ENCODE data around the gene CYP4F22.

Gene CYP4F22

GRCh38 chr19:15534957-15535864 is 26.9 kb downstream of the CYP4F22 start:
- H3K27ac ChIP-seq, result no peak overlapping the region
- POLR2A ChIA-PET (ENCODE audit: low non-redundant PET), result no interaction called here
- TF ChIP-seq CTCF (conservative IDR thresholded peaks at IDR 0.05; ENCODE audit: low read depth), result no peak
- CTCF ChIA-PET, result no interaction called here
- no peak for DNase-seq (ENCODE audit: low spot score)

- TF ChIP-seq CTCF (conservative IDR thresholded peaks at IDR 0.05; ENCODE audit: low read depth), result no peak
- no peak overlapping the region for H3K27ac ChIP-seq
Observed at GRCh38 chr19:15536350-15536749, 28.0 kb downstream of the CYP4F22 start.

GRCh38 chr19:15538774-15539173 is 30.4 kb downstream of the CYP4F22 start:
- POLR2A ChIA-PET (ENCODE audit: low non-redundant PET), result no interaction called here
- no peak overlapping the region for H3K27ac ChIP-seq
- no peak for DNase-seq (ENCODE audit: low spot score)
- CTCF ChIA-PET, result no interaction called here
- no peak for TF ChIP-seq CTCF (conservative IDR thresholded peaks at IDR 0.05; ENCODE audit: low read depth)

More at GRCh38 chr19:15536350-15536749, 28.0 kb downstream of the CYP4F22 start:
- DNase-seq (ENCODE audit: low spot score), result peak; percentile 64
- ChIA-PET CTCF (no interaction called here), POLR2A (ENCODE audit: low non-redundant PET) (no interaction called here)

- ChIA-PET POLR2A (ENCODE audit: low non-redundant PET) (no interaction called here), CTCF (no interaction called here)
- TF ChIP-seq CTCF (conservative IDR thresholded peaks at IDR 0.05; ENCODE audit: low read depth), result no peak
- no peak overlapping the region for H3K27ac ChIP-seq
- no peak for DNase-seq (ENCODE audit: low spot score)
Observed at GRCh38 chr19:15539638-15540037, 31.3 kb downstream of the CYP4F22 start.

- H3K27ac ChIP-seq, result no peak overlapping the region
- ChIA-PET CTCF (no interaction called here), POLR2A (ENCODE audit: low non-redundant PET) (no interaction called here)
- no peak for TF ChIP-seq CTCF (conservative IDR thresholded peaks at IDR 0.05; ENCODE audit: low read depth)
- DNase-seq (ENCODE audit: low spot score), result no peak
Observed at GRCh38 chr19:15540435-15540834, 32.1 kb downstream of the CYP4F22 start.

- TF ChIP-seq CTCF (conservative IDR thresholded peaks at IDR 0.05; ENCODE audit: low read depth), result no peak
- no peak for DNase-seq (ENCODE audit: low spot score)
- H3K27ac ChIP-seq, result no peak overlapping the region
- ChIA-PET CTCF (no interaction called here), POLR2A (ENCODE audit: low non-redundant PET) (no interaction called here)
Observed at GRCh38 chr19:15544283-15544682, 36.0 kb downstream of the CYP4F22 start.

Data from RWPE1 (cell line).